Neutrophil (primary cell): ENCODE results near the gene TMC8.
"Not testable (repeated sequence)": the region's sequence is repeated elsewhere in the genome, so short reads cannot be mapped to it uniquely, and the experiment has no call there.

Experiments
- H3K27ac ChIP-seq: fragments of 200-600 bp; sonication (generic); 2 replicates; pipeline ENCODE4 v1.5.1; 2016; ENCODE audit warnings: mild to moderate bottlenecking, moderate library complexity
- H3K27me3 ChIP-seq: fragments of 200-600 bp; sonication (generic); 2 replicates; pipeline ENCODE4 v1.6.0; 2016; ENCODE audit warnings: mild to moderate bottlenecking
- H3K36me3 ChIP-seq: fragments of 200-600 bp; sonication (generic); 2 replicates; pipeline ENCODE4 v1.5.1; 2017
- H3K4me1 ChIP-seq, 2 experiments: fragments of 200-600 bp in 1 of 2; sonication (generic) in 1 of 2; 1 replicate in 1 of 2; 2 replicates in 1 of 2; pipeline versions ENCODE4 v1.5.1 to v1.6.1; 2013 to 2016; ENCODE audit warnings: low read depth in 1 of 2, low read length in 1 of 2, mild to moderate bottlenecking in 1 of 2, moderate library complexity in 1 of 2; ENCODE audit not compliant: control insufficient read depth in 1 of 2, insufficient read depth in 1 of 2
- H3K4me3 ChIP-seq, 2 experiments: fragments of 200-600 bp in 1 of 2; sonication (generic) in 1 of 2; 1 replicate in 1 of 2; 2 replicates in 1 of 2; pipeline ENCODE4 v1.5.1; 2013 to 2016; ENCODE audit warnings: low read depth in 1 of 2, low read length in 1 of 2, mild to moderate bottlenecking in 1 of 2, moderate library complexity in 1 of 2
- H3K9me3 ChIP-seq: fragments of 200-600 bp; sonication (generic); 2 replicates; pipeline ENCODE4 v1.5.1; 2016
- CTCF ChIP-seq: fragments of 200-600 bp; sonication (generic); IDR thresholded peaks from 2 replicates; pipeline ENCODE4 v1.5.1; 2016; ENCODE audit warnings: antibody characterized with exemption

TMC8 gene

DNA sequence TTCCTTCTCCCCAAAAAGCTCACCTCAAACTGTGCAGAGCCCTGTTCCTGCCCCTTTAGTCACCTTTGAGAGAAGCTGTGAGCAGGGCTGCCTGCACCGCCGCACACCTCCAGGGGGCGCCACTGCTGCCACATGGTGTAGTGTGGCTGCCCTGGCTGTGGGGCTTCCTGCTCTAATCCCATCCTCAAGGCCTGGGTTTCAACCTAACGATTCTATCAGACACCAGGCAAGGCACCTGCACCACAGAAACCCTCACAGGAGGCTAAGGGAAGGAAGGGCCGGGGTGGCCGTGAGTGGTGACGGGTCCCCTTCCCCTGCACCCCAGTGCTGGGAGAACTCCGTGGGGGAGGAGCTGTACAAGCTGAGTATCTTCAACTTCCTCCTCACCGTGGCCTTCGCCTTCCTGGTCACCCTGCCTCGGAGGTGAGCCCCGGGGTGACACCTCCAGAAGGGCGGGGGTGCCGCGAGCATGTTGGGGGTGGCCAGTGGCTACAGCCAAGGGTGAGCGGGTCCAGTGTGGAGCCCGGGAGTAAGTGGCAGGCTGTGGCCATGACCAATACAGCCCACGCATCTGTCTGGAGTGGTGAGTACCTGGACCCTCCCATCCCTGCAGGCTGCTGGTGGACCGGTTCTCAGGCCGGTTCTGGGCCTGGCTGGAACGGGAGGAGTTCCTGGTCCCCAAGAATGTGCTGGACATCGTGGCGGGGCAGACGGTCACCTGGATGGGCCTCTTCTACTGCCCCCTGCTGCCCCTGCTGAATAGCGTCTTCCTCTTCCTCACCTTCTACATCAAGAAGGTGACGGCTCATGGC lies 7.0 kb downstream of the TMC8 start:
- Histone ChIP-seq H3K4me3 (peak overlapping the region; percentile 45 to 51), H3K27me3 (no peaks in the 10 kb centered on the region), H3K9me3 (no peaks in the 10 kb centered on the region), H3K4me1 (peaks cover 96 to 99% of the 10 kb centered on the region in 2 experiments), H3K27ac (peak overlapping the region; percentile 98), H3K36me3 (peaks cover 73% of the 10 kb centered on the region)
- peak; percentile 53 for TF ChIP-seq CTCF

GRCh38 chr17:78138204-78139060 lies 7.9 kb downstream of the TMC8 start:
- H3K9me3 ChIP-seq, result no peaks in the 10 kb centered on the region
- peak overlapping the region; percentile 45 to 51 for H3K4me3 ChIP-seq
- TF ChIP-seq CTCF, result no peak
- peak overlapping the region; percentile 98 for H3K27ac ChIP-seq
- peaks cover 90 to 91% of the 10 kb centered on the region in 2 experiments for H3K4me1 ChIP-seq
- no peaks in the 10 kb centered on the region for H3K27me3 ChIP-seq
- H3K36me3 ChIP-seq, result peaks cover 67% of the 10 kb centered on the region

- Histone ChIP-seq H3K27ac (peak overlapping the region; percentile 81), H3K36me3 (peaks cover 54% of the 10 kb centered on the region), H3K4me1 (peaks cover 90 to 91% of the 10 kb centered on the region in 2 experiments), H3K4me3 (peak overlapping the region in 1 of 2 experiments; percentile 46)
- not testable (repeated sequence) for H3K27me3 ChIP-seq, H3K9me3 ChIP-seq
Measured at GRCh38 chr17:78139861-78140168, 9.2 kb downstream of the TMC8 start.

- Histone ChIP-seq H3K4me3 (peak overlapping the region; percentile 46 to 48), H3K36me3 (peaks cover 48% of the 10 kb centered on the region), H3K27me3 (no peaks in the 10 kb centered on the region)
Measured at GRCh38 chr17:78140169-78141051, 9.8 kb downstream of the TMC8 start.

GRCh38 chr17:78141437-78142118 lies 11.0 kb downstream of the TMC8 start:
- no peak for TF ChIP-seq CTCF
- Histone ChIP-seq H3K4me3 (peak overlapping the region in 1 of 2 experiments; percentile 48), H3K9me3 (no peaks in the 10 kb centered on the region), H3K4me1 (peaks cover 82 to 83% of the 10 kb centered on the region in 2 experiments), H3K27me3 (no peaks in the 10 kb centered on the region), H3K27ac (peak overlapping the region; percentile 81), H3K36me3 (peaks cover 36% of the 10 kb centered on the region)

More at GRCh38 chr17:78140169-78141051, 9.8 kb downstream of the TMC8 start:
- Histone ChIP-seq H3K4me1 (peaks cover 89 to 90% of the 10 kb centered on the region in 2 experiments), H3K9me3 (no peaks in the 10 kb centered on the region), H3K27ac (peak overlapping the region; percentile 81)
- no peak for TF ChIP-seq CTCF
